ENCODE measurements around the gene CLDN7.
"Not testable (repeated sequence)": the region's sequence is repeated elsewhere in the genome, so short reads cannot be mapped to it uniquely, and the experiment has no call there.

CLDN7 gene

DNA sequence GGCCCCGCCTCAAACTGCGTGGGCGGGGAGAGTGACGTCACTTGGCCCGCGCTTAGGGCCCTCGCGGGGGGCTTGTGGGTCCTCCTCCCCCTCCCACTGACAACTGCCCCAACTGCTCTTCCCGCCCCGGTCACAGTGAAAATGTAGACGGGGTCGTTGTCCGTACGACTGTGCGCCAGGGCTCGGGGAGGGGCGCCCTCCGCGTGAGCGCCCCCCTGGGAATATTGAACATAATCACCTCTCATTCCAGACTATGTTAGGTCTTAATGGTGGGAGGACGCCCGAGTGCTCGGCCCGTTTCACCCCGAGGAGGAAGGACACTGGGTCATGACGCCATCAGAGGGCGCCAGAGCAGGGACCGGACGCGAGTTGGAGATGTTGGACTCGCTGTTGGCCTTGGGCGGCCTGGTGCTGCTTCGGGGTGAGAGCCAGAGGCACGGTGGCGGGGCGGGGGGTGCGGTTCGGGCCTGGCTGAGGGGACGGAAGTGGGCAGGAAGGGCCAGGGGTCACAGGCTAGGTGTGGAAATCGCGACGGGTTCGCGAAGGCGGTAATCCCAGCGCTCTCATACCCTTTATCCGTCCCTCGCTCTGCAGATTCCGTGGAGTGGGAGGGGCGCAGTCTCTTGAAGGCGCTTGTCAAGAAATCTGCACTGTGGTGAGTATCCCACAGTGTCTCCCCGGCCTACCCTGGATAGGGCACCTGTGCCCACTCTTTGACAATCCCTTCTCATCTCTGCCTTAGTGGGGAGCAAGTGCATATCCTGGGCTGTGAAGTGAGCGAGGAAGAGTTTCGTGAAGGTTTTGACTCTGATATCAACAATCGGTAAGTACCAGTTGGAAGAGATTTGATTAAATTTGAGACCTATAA lies 9.9 kb downstream of the CLDN7 start, which contains the start of gene ELP5:
ELP5 (plus strand) TSS at position 40 of the 868 bp plus-strand sequence; CDS start at position 376, 336 bp downstream.
- DNase-seq = peak; percentile 78

DNA sequence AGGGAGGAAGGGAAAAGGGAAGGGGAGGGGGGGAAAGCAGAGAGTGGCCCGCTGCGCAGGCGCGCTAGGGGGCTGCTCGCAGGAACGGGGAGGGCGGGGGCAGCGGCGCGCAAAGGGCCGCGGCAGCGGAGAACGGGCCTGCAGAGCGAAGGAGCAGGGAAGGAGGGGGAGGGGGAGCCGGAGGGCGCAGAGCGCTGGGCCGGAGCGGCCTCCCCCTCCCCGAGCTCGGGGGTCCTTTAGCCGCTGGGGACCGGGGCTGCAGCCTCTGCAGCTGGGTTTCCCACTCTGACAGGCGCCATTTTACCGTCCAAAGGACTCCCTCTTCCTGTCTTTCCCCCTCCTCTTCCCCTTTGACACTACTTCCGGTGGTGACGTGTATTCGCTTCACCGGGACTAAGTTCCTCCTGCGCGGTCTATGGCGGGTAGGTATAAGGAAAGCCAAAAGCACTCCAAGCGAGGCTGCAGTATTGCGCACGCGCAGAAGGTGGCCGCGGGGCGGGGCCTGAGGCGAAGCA lies 10.6 kb downstream of the CLDN7 start, which contains the start of gene CTDNEP1:
CTDNEP1 (minus strand) TSS at position 74 of the 515 bp plus-strand sequence. CDS start 438 bp downstream, outside the sequence.
- peak; percentile 75 for DNase-seq

DNA sequence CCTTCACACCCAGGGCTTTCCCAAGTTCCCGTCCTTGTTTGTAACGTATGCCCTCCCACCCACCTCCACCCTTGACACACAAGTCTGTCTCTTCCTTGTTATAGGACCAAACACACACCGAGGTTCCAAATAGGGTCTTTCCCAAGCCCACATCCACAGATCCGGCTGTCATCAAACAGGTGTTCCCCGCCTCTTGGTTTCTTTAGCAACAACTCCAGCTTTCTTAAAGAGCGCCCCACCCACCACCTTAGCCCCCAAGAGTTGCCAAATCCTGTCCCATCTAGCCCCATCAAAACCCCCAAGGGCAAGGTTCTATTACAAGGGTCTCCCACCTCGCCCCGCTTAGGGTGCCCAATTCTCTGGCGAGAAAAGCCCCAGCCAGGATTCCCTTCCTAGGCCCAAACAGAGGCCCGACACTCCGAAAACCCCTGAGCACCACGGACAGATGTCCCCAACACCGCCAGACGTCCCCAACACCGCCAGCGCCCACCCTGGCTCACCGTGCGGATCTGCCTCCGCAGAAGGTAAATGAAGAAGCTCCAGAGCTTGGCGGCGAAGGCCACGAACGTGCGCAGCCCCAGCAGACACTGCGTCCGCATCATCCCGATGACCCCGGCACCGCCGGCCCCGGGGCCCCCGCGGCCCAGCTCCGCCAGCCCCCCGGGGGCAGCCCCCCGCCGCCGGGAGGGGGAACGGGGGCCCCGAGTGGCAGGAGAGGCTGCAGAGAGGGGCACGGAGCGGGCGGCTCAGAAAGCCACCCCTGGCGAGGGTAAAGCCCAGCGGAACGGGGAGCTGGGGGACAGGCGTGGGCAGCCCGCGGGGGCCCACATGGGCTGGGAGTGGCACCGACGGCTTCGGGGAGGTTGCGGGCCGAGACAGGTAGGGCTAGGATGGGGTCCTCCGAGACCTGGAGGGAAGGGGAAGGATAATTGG lies 11.3 kb downstream of the CLDN7 start:
- DNase-seq = no peak

DNA sequence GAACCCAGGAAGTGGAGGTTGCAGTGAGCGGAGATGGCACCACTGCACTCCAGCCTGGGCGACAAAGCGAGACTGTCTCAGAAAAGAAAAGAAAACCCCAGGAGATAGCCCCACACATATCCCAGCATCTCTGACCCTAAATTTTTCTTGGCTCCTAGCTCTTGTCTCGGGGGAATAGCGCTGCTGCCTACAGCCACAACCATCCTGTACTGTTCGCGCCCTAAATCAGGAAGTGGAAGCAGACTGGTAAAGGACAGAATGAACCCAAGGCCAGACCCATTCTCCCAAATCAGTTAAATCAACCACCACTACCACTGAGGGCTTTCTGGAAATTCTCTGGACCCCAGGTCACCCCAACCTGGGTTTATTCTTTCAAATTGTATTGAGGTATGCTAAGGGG lies 12.4 kb downstream of the CLDN7 start:
- no peak for DNase-seq

DNA sequence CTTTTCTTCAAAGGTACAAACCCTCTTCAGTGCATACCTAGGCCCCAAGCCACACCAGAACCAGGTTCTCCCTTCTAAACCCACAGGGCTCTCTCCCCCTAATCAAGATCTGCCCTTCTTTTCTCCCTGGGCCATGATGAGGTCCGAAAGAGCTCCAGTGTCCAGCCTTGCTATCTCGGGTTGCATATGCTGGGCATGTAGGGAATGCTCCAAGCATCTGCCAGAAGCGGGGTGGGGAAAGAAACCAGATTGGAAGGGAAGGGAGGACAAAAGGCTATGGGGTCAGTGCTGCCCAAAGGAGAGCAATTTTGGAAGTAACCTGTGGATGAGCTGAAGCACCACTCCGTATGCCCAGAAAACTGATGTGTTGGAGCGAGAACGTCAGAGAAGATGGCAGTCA lies 13.1 kb downstream of the CLDN7 start:
- no peak for DNase-seq

DNA sequence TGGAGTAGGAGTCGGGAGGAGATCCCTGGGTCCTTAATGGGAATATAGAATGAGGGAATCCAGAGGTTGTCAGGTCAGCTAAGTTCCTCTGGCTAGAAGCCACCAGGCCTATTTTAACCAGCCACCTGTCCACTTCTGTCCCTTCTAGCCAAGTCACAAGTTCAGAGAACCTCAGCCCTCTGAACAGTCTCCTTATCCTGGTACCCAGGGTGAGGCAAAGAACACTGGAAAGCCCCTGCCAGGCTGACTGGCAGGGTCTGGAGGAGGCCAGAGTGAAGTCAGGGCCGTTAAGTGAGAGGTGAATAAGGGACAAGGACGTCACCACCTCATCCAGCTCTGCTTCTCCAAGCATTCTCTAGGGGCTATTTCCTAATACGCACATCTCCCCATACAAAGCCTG lies 13.5 kb downstream of the CLDN7 start:
- DNase-seq = no peak

DNA sequence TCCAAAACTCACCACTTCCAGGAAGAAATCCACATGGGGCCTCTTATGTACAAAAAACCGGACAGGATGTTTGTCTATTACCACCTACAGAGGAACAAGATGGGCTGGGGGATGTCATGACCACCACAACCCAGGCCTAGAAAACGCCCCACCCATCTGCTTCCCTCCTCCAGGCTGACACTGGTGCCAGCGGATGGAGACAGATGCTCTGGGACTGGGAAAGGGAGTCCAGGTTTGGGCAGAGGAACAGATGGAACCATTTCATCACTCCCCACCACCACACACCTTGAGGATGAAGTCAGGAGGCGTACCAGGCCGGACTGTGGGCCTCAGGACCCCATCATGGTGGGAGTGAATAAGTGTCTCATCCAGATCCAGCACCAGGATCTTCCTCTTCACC lies 15.5 kb downstream of the CLDN7 start:
- DNase-seq = no peak

DNA sequence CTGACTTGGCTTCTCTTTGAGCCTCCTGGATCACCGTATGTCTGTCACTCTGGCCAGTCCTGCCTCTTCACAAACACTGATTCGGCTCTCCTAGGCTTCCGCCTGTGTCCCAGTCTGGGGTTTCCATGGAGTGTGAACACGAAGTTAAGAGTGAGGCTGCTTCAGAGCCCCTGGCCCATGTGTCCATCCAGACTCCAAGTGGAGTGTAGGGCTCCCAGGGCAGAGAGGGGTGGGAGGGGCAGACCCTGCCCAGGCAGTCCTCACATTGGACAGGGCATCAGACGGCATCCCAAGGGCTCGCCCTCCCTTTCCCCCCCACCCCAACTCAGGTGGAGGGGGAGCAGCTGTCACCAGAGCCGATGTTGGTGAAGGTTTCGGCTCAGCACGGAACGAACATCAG lies 18.4 kb downstream of the CLDN7 start:
- not testable (repeated sequence) for DNase-seq

DNA sequence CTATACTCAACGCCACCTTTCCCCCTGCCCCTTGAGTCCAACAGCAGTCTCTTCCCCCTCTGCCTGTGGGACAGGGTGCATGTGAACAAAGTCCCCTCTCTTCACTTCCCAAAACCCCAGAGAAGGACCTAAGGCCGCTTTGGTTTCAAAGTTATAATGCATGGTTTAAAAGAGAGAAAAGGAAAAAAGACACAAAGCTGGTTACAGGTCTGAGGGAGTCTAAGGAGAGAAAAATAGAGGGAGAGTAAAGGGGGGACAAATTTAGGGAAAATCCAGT lies 18.9 kb downstream of the CLDN7 start:
- DNase-seq = no peak

DNA sequence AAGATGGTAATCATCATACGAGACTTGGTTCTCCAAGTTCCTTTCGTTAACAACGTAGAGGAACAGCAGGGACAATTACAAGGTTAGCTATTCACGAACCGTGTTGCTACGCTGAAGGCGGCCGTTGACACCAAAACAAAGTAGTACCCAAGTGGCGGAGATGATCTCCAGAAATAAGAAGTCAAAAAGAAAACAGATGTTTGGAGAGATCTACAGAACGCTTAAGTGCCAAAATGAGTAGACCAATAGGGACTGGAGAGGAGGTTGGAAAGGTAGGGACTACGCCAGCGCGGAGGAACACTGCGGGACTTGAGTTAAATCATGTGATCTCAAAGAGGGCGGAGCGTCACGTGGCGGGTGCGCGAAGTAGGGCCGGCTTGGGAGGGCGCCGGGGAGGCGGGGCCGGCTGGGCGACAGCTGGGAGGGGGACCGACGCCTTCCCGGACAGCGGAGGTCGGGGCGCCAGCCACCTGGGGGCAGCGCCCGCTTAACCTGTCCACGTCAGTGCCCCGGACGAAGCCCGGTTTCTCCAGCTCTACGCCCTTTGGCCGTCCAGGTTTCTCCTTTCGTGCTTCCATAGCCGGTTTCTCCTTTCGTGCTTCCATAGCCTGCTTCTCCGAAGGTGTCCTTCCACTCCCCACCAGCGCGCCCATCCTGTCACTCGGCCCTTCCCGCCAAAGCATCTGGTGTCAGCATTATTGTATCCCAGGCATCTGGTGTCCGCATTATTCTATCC lies 19.4 kb downstream of the CLDN7 start:
- DNase-seq = peak; percentile 77

DNA sequence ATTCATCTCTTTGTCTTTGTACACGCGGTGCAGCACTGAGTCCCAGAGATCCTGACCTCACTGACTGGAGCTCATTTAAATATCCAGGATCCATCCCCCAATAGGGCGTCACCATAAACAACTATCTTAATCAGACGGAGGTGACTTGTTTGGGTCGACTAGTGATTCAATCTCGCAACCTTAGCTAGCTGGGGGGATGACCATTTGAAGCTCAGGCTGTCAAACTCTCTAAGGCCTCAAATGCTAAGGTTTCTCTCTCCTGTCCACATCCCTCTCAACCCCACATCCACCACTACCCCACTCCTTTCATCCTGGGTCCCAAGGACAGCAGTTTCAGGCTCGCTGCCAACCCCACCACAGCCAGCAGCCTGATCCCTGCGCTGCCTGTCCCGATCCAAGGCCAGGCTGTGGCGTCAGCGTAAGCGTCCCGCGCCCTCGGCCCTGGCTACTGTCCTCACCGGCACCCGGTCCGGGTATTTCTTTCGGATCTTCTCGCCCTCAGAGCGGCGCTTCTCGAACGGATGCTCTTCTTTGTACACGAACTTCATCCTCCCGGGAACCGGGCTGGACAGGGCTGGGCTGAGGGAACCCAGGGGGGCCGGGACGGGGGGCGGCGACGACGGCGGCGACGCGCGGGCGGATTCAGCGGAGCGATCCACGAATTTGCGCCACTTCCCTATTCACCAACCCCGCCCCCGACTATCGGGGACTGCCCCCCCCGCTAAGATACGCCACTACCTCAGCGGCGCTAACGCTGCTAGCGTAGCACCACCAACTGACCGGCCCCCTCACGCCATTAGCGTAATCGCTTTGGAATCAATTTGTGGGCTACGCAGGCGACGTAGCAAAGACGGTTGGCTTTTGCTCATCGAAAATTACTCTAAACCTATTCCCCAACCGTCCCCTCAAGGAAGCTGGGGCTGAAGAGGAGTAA lies 20.2 kb downstream of the CLDN7 start, which contains the start of gene GABARAP:
GABARAP (minus strand) TSS at position 667 of the 934 bp plus-strand sequence; CDS start at position 548, 119 bp downstream.
- no peak for DNase-seq

DNA sequence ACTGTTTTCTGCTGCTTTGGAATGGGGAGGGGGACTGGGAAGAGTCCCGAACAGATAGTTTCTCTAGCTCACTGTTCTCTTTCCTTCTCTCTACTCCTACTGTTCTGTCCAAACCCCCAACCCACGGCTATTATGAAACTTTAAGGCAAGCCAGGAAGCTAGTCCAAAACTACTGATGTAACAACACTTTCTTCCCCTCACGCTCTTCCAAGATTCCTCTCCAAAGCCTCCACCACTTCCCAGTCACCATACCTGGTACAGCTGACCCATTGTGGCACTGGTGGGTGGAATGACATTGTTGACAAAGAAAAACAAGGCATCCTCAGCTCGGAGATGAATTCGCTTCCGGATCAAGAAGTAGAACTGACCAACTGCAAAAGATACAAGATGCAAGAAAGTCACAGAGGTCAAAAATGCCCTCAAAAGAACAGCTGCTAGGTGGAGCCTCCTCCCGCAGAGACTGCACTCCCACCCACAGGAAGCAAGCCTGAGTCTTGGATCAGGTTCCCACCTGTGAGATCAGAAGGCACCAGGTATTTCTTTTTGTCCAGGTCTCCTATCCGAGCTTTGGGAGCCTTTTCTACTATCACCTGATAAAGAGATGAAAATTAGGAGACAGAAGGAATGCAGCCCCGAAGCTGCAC lies 21.1 kb downstream of the CLDN7 start:
- no peak for DNase-seq

DNA sequence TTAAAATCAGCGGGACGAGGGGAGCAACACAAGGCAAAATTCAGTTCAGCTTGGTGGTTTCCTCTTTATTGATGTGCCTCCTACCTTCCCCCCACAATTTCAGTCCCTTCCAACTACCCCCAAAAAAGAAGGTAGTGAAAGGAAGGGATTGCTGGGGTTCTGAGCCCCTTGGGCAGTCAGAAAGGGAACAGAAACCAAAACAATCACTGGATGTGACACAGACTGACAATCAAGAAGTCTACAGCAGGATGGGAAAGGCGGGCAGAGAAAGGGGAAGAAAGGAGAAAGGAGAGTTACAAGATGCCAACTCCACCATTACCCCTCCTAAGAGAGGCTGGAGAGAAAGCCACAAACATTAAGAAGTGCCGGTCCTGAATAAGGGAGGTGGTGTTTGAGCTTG lies 21.9 kb downstream of the CLDN7 start:
- DNase-seq = no peak

DNA sequence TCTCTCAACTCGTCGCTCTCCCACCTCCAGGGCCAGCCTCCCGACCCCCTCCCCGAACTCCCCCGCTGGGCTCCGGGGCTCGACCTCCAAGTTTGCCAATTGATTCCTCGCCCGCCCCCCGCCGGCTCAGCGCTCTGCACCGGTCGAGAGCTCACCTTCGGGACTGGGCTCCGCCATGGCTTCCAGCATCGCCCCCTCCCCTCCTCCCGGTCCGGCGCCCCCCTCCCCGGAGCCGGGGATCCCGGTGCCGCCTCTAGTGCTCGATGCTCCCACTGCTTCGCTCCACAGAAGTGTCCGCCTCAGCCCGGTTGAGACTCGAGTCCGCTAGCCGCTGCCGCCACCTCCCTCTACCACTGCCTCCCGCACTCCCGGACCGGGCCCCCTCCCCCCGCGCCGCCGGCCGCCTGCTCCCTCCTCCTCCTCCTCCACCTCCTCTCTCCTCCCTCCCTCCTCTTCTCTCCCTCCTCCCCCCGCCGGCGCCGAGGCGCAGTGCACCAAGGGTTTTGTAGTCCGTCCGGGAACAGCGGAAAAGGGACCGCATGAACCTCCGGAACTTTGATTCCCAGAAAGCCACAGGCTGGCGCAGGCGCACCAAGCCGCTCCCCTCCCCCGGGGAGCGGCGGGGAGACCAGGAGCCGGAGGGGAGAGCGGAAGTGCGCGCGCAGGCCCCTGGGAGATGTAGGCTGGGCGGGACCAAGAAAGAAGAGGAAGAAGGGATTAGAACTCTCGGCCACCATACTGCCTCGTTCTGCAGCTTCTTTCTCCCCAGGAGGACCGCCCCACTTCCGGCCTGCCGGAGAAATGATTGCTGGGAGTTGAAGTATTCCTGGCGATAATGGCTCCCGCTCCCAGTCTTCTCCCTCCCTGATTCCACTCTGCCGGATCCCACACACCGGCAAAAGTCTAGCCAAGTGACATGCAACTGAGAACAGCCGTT lies 22.9 kb downstream of the CLDN7 start, which contains the start of gene PHF23:
PHF23 (minus strand) TSS at position 367 of the 937 bp plus-strand sequence; CDS start at position 189, 178 bp downstream.
- DNase-seq = peak; percentile 96

DNA sequence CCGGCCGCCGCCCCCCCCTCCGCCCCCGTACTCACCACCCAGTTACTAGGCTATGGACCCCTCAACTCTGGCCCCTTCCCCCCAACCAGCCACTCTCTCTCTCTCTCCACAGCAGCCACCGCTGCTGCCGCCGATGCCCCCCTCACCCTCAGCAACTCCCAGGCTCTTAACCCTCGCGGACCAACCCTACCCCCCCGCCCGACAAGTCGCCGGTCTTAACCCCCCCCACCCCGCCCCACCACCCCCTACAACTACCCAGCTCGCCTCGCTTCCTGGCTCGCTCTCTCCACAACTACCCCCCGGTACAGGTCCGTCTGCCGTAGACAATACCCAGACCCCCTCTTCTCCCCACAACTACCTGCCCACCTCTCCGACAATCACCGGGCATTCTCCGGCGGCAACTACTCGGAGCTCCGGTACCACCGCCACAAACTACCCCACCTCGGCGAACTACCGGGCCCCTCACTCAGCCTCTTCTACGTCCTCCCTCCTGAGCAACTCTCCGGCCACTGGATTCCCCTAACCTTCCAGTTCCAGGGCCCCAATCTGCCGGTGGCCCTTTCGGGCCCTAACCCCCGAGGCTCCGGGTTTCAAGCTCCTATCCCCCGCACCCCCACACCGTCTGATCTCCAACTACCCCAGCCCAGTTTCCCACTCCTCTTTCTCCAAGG lies 23.7 kb downstream of the CLDN7 start:
- no peak for DNase-seq

DNA sequence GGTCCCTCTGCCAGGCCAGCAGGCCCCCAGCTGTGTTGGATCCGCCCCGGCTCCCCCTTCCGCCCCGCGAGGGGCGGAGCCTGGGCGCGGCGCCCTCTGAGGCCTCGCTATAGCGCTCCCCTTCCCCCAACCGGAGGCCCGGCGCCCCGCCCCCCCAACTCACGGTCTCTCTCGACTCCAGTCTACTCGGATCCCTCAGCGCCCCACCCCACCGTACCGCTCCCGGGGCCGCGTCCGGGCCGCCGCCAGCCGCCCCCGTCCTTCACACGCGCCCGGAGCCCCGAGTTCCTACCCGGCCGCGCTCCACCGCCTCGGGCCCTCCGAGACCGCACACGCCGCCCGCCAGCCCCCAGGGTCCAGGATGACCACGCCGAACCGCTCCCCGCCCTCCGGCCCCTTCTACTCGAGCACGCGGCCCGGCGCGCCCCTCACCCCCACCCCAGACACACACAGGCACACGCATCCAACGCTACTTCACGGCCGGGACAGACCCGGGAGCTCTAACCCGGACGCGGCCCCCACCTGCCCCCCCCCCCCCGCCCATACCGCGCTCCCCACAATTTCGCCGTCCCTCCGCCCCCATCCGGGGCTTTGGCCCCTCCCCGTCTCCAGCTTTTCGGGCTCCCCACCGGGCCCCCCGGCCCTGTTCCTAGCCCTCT lies 24.4 kb downstream of the CLDN7 start:
- peak; percentile 73 for DNase-seq

DNA sequence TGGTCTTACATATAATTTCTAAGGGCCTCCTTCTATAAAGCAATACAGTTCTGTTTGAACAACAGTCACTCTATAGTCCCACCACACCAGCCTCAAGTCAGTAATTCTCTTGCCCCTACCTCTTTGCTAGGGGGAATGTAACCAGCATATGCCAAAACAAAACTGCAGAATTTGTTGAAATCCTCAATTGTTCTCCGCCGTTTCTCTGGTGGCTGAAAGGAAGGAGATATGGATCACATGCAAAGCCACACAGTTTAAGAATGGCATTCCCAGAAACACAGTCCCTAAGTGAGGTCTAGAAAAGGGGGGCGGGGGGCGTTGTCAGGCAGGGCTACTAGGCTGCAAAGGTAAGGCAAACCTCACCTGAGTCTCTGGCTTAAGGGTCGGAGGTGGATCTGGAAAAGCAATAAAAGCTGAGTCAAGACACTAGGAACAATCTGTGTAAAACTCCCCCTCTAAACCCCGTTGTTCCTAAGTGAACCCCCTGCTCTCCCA lies 25.0 kb downstream of the CLDN7 start:
- DNase-seq = no peak

DNA sequence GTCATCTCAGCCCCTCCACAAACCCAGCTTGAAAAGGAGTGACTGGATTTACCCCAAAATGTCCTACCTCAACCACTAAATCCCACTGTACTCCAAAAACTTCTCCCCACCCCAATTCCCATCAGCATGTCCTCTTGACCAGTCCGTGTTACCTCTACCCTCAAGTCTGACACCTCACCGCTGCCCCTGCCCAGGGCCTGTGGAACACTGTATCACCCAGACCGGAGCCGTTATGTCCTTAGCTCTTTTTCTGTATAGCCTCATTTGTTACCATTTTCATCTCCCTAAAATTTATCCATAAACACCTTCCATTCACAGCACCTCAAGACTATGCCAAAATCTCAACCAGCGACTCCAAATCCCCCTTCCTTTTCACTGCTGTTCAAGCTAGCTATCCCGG lies 25.5 kb downstream of the CLDN7 start:
- DNase-seq = no peak

All from 8988T (cell line).